ENCODE results near the gene PPP2R5D. TPM values are rescaled to one million over a fixed set of nuclear protein-coding genes. Genes with fewer than 3 reads are reported as not detected.
A peak's percentile ranks its signal among the peaks of the same experiment; 100 is the strongest.

Gene PPP2R5D
- polyA plus RNA-seq, 1 donor (not counting 4 experiments of a cell fraction or from before 2014, with no cell fraction given), result 49.6 TPM

DNA sequence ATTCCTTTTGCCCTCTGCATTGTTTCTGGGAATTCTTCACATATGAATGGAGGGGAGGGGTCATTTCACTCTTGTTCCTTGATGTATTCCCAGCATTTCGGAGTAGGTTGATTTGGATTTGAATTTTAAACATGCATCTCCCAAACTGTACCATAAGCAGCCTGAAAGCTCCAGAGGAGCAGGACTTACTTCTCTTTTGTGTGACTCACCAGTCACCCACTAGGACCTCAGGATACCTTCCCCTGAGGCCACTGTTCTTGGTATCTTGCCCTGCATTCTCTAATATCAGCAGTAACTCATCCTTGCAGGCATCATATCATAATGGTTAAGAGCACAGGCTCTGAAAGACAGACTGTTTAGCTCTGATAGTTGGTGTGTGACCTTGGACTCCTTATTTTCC, 74.2 kb downstream of the PPP2R5D start:
- TF ChIP-seq CTCF (optimal IDR thresholded peaks at IDR 0.05 in 1 of 3, IDR thresholded peaks at IDR 0.05 in 1 of 3, conservative IDR thresholded peaks at IDR 0.05 in 1 of 3; ENCODE audit: extremely low read depth in 1 of 3, insufficient read depth in 2 of 3, low read length in 3 of 3), result no peak
- no peak for TF ChIP-seq EZH2 (IDR thresholded peaks at IDR 0.05; ENCODE audit: low read length)
- FAIRE-seq (no peak), DNase-seq (ENCODE audit: low read depth, low spot score) (no peak)
- peaks cover 17% of the 10 kb centered on the region for H3K4me1 ChIP-seq (ENCODE audit: control insufficient read depth, extremely low read depth, insufficient read depth, low read length)
- H3K9me3 ChIP-seq (ENCODE audit: control insufficient read depth, low read depth, low read length), result no peaks in the 10 kb centered on the region
- H3K27ac ChIP-seq (ENCODE audit: control insufficient read depth, insufficient read depth, low read length), result peak overlapping the region; percentile 99
- peak overlapping the region; percentile 56 to 100 (median 99) for H3K4me3 ChIP-seq (ENCODE audit: control insufficient read depth in 2 of 3, extremely low read depth in 1 of 3, insufficient read depth in 2 of 3, low read depth in 1 of 3, low read length in 3 of 3)
- H3K4me2 ChIP-seq (ENCODE audit: control insufficient read depth, extremely low read depth, insufficient read depth, low read depth, low read length), result peak overlapping the region; percentile 82
- H3K36me3 ChIP-seq (ENCODE audit: control insufficient read depth in 2 of 2, extremely low read depth in 1 of 2, insufficient read depth in 2 of 2, low read length in 2 of 2), result peaks cover 9 to 19% of the 10 kb centered on the region in 2 experiments
- H3K79me2 ChIP-seq (ENCODE audit: control insufficient read depth, insufficient read depth, low read length), result peaks cover 16% of the 10 kb centered on the region
- dilution Hi-C loops (cut with MboI; ENCODE audit: extremely low pct_ligation_motif_present, low sequenced_read_pairs), result no loop called here
- H3K9ac ChIP-seq (ENCODE audit: control insufficient read depth, extremely low read depth, insufficient read depth, low read length), result peak overlapping the region; percentile 98
- H3K9me1 ChIP-seq (ENCODE audit: control insufficient read depth, extremely low read depth, insufficient read depth, low read length), result no peaks in the 10 kb centered on the region
- H4K20me1 ChIP-seq (ENCODE audit: control insufficient read depth, extremely low read depth, insufficient read depth, low read length), result no peaks in the 10 kb centered on the region
- H2AFZ ChIP-seq (ENCODE audit: control insufficient read depth, low read length), result no peak overlapping the region
- no peaks in the 10 kb centered on the region for H3K27me3 ChIP-seq (ENCODE audit: control insufficient read depth, extremely low read depth, insufficient read depth, low read length)

- Histone ChIP-seq H3K79me2 (ENCODE audit: control insufficient read depth, insufficient read depth, low read length) (peaks cover 16% of the 10 kb centered on the region), H3K27me3 (ENCODE audit: control insufficient read depth, extremely low read depth, insufficient read depth, low read length) (no peaks in the 10 kb centered on the region), H3K27ac (ENCODE audit: control insufficient read depth, insufficient read depth, low read length) (peak within 1 kb of the TSS; percentile 99), H3K9me3 (ENCODE audit: control insufficient read depth, low read depth, low read length) (no peaks in the 10 kb centered on the region), H4K20me1 (ENCODE audit: control insufficient read depth, extremely low read depth, insufficient read depth, low read length) (no peaks in the 10 kb centered on the region), H3K4me2 (ENCODE audit: control insufficient read depth, extremely low read depth, insufficient read depth, low read depth, low read length) (peak within 1 kb of the TSS; percentile 90), H3K9me1 (ENCODE audit: control insufficient read depth, extremely low read depth, insufficient read depth, low read length) (no peaks in the 10 kb centered on the region), H3K4me3 (ENCODE audit: control insufficient read depth in 2 of 3, extremely low read depth in 1 of 3, insufficient read depth in 2 of 3, low read depth in 1 of 3, low read length in 3 of 3) (peak within 1 kb of the TSS; percentile 56 to 100 (median 99)), H3K36me3 (ENCODE audit: control insufficient read depth in 2 of 2, extremely low read depth in 1 of 2, insufficient read depth in 2 of 2, low read length in 2 of 2) (peaks cover 6 to 18% of the 10 kb centered on the region in 2 experiments), H3K4me1 (ENCODE audit: control insufficient read depth, extremely low read depth, insufficient read depth, low read length) (peaks cover 12% of the 10 kb centered on the region), H3K9ac (ENCODE audit: control insufficient read depth, extremely low read depth, insufficient read depth, low read length) (peak within 1 kb of the TSS; percentile 98), H2AFZ (ENCODE audit: control insufficient read depth, low read length) (peak within 1 kb of the TSS; percentile 99)
- TF ChIP-seq EZH2 (IDR thresholded peaks at IDR 0.05; ENCODE audit: low read length) (no peak), CTCF (optimal IDR thresholded peaks at IDR 0.05 in 1 of 3, IDR thresholded peaks at IDR 0.05 in 1 of 3, conservative IDR thresholded peaks at IDR 0.05 in 1 of 3; ENCODE audit: extremely low read depth in 1 of 3, insufficient read depth in 2 of 3, low read length in 3 of 3) (no peak)
- dilution Hi-C loops (cut with MboI; ENCODE audit: extremely low pct_ligation_motif_present, low sequenced_read_pairs), result no loop called here
- DNase-seq (ENCODE audit: low read depth, low spot score) (peak; percentile 89), FAIRE-seq (peak; percentile 58)
Observed at GRCh38 chr6:43059168-43060033, 75.0 kb downstream of the PPP2R5D start, which contains the start of the genes KLC4 and MRPL2. Gene KLC4 (plus strand): TSS chr6:43059631. CDS start chr6:43061336, 1,705 bp downstream. Gene MRPL2 (minus strand): TSS chr6:43059434. CDS start chr6:43059381, 53 bp downstream.

Measured in keratinocyte (primary cell).